Activated naive CD4-positive, alpha-beta T cell treated with Interleukin-2 at 50 U/mL for 16 hours (primary cell): ENCODE measurements around the gene HOXD8.

ENCODE experiments used
- DNase-seq: peaks from one replicate; pipeline ENCODE4 v3.0.0-alpha.2; 2020

HOXD8 gene

GRCh38 chr2:176147800-176148496, 18.4 kb downstream of the HOXD8 start:
- DNase-seq: no peak

DNA sequence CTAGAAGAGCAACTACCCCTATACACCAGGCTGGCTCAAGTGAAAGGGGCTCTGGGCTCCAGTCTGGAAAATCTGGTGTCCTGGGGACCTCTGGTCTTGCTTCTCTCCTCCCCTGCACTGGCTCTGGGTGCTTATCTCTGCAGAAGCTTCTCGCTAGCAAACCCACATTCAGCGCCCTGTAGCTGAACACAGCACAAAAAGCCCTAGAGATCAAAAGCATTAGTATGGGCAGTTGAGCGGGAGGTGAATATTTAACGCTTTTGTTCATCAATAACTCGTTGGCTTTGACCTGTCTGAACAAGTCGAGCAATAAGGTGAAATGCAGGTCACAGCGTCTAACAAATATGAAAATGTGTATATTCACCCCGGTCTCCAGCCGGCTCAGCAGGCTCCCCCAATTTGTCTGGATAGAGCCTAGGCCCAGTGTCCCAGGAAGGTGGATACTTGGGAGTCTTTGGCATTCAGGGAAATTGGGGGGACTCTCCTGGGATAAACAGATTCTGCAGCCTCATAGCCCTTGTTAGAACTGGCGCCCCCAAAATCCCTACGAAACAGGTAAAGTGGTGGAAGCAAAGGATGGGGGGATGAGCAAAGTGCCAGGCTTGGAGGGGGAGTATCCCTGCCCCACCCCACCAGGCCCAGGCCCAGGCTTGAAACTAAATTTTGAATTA, 19.4 kb downstream of the HOXD8 start:
- DNase-seq: no peak

- DNase-seq: no peak
These were observed 20.0 kb downstream of the HOXD8 start for GRCh38 chr2:176149481-176149938.

GRCh38 chr2:176149939-176150583, 20.6 kb downstream of the HOXD8 start:
- no peak for DNase-seq

DNA sequence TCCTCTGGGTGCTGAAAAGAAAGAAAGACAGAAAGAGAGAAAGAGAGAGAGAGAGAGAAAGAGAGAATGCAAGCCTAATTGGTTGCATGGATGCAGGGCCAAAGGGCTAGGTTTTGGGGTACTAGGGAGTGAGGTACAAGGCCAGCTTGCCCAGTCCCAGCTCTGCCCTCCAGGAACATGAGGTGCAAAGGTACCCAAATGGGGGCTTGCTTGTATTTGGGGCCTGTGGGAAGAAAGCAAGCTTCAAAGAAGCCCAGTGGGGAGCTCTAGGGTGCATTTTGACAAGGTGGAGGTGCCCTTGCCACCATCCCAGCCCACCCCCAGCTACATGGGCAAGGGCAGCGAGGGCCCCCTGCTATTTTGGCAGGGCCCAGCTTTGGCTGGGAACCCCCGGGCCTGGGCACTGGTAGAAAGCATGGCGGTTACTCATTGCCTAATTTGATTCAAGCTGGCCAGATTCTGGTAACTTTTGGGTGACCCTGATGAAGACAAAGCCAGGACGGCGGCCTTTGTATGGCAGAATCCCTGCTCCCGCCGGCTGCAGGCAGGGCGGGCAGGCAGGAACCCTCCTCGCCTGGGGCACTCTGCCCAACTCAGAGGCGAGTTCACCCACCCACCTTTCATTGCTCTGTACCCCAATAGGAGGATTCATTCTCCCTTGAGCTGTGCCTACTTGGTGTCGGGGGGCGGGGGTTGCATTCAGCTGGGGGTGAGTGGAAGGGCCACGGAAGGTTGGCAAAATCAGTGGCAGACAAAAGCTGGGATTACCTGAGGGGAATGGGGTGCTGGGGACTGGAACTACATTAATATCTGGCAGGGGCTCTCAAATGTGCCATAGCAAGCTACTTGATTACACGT, 21.3 kb downstream of the HOXD8 start:
- no peak for DNase-seq

- no peak for DNase-seq
These were observed 22.2 kb downstream of the HOXD8 start, which contains the start of gene HOXD4 for GRCh38 chr2:176151442-176152287. Gene HOXD4, plus strand, starts transcription at chr2:176151550. Its CDS starts 84 bp downstream, at chr2:176151634.

DNA sequence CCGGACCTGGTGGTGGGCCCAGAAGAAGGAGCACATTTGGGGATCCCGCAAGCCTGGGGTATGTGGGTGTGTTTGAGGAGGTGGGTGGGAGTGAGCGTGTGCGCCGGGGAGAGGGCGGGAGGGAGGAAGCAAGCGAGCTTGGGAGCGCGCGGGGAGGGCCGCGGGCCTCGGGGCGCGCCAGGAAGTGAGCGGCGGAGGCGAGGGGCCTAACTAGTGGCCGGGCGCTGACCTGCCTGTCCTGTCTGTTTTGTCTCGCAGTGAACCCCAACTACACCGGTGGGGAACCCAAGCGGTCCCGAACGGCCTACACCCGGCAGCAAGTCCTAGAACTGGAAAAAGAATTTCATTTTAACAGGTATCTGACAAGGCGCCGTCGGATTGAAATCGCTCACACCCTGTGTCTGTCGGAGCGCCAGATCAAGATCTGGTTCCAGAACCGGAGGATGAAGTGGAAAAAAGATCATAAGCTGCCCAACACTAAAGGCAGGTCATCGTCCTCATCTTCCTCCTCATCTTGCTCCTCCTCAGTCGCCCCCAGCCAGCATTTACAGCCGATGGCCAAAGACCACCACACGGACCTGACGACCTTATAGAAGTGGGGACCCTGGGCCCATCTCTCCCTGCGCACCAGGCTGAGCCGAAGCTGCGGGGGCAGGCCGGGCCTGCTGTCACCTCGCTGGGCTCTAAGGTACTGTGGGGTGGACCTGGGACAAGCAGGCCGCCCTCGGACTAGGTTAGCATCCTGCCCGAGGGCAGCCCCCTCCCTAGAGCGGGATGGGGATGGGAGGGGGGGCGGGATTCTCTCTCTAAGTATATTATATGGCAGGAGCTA, 23.1 kb downstream of the HOXD8 start:
- DNase-seq: no peak

DNA sequence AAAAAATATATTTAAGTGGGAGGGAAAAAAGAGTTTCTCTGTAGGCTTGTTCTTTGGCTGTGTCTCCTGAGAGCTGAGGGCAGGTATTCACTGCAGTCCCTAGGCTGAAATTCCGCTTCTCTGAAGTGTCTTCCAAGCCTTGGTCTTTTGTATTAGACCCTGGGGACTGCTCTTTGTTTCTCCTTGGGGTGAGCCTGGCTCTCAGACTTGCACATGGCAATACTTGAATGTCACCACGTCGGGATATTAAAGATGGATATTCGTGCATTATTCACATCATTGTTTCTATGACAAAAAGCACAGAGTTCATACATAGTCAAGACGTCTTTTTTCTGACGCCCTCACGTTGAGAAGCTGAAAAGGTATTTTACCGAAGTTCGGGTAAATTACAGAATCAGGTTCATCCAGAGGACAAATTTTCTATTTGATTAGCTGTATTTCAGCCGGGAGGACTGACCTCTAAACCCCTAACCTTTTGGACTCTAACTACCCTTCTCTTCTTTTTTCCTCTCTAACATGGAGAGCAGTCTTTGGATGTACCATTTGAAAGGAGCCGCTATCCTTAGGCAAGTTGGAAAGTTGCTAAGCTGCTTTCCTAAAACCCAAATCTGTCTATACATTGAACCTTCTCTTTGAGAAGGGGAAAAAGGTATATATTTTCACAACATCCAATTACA, 25.2 kb downstream of the HOXD8 start:
- DNase-seq: no peak

DNA sequence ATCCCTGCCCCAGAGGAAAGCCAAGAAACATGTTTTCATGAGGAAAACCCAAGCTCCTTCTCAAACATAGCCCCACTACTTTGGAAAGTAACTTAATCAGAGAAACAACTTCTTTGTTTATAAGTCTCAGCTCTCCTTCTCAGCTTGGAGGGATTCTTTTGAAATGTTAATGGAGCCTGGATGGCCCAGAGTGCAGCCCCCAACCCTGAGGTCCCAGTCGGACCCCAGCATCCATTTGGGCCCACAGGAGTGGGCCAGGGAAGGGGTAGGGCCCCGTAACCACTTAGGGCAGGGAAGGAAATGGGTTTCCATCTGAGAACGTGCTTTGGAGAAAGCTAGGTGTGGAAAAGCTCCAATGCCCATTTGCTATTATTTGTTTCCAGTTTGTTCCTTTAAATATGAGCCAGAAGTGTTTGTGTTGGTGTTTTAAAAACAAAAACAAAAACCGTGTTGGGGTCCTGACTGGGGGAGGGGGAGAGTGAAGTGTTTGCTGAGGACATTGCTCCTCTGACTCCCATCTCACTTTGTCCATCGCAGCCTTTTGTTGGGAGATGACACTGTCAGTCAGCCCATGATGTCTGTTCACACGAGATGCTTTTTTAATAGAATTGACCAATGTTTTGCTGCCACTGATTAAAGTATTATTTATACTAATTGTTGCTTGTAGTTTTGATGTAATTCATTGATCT, 26.0 kb downstream of the HOXD8 start:
- DNase-seq: no peak

DNA sequence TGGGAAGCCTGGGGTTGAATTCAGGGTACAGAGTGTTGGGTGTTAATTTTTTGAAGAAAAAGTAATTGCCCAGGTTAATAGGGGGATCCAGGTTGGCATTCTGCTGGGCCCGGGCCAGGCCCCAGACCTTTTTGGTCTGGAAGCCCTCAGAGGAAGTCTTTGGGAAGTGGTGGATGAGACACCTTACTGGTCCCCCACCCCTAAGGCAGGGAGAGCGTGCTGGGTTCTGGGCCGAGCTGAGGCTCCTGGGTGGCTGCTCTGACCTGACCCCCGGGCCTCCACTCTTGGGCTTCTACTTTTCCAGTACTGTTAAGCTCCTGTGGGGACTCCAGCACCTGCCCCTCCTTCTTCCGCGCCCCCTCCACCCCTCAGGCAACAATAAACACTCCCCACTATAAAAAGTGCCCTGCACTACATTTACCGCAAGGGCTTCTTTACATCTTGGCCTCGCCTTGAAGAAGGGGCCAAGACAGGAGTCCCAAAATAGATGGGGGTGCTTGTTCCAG, 26.8 kb downstream of the HOXD8 start:
- DNase-seq: no peak

DNA sequence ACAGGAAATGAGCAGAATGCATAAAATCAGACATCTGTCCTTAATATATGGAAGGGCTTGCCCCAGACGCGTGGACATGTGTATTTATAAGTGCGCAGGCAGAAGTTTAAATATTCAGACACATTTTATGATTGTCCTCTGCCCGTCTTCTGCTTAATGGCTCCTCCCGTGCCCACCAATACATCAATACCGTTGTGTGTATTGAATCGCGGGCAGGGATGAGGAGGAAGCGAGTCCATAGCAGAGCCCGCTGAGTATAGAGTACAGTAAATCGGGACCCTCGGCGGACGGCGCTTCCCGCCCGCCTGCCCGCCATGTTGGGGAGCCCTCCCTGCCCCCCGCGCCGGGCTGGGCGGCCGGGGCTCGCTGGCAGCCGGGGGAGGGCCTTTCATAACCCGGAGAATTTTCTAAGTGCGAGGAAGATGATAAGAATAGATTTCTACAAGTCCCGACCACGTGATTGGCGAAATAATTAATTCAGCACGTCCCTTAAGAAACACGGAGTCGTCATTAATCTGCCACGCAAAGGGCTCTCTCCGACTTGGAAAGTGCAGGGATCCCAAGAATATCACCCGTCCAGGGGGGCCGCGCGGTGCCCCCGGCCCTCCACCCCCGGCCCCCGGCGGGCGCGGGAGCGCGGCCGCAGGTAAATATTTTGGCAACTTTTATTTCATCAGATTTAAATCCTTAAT, 27.4 kb downstream of the HOXD8 start, which contains the start of gene HOXD3:
Gene HOXD3 (plus strand): TSS at position 501 of the 692 bp plus-strand sequence. CDS start 11,808 bp downstream, outside the sequence.
- DNase-seq: no peak

- DNase-seq: no peak
These were observed 28.1 kb downstream of the HOXD8 start for GRCh38 chr2:176157499-176158185.

DNA sequence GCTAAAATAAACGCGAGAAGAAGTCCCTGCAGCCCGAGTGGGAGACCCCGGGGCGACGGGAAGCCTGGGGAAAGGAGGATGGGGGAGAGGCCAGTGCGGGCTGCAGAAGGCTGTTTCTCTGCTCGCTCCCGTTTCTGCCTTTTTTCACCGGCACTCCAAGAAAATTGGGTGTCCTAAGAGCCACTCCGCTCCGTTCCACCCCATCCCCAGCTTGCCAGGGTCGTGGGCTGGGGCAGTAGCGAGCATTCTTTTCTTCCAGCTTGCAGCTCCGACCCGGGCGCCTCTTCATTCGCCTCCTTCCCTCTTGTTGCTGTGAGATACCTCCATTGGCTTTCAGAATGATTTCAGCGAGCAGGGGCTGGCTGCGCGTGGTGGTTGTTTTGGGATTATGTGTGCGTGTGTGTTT, 28.7 kb downstream of the HOXD8 start:
- no peak for DNase-seq

- DNase-seq: no peak
These were observed 29.6 kb downstream of the HOXD8 start for GRCh38 chr2:176158855-176159662.

DNA sequence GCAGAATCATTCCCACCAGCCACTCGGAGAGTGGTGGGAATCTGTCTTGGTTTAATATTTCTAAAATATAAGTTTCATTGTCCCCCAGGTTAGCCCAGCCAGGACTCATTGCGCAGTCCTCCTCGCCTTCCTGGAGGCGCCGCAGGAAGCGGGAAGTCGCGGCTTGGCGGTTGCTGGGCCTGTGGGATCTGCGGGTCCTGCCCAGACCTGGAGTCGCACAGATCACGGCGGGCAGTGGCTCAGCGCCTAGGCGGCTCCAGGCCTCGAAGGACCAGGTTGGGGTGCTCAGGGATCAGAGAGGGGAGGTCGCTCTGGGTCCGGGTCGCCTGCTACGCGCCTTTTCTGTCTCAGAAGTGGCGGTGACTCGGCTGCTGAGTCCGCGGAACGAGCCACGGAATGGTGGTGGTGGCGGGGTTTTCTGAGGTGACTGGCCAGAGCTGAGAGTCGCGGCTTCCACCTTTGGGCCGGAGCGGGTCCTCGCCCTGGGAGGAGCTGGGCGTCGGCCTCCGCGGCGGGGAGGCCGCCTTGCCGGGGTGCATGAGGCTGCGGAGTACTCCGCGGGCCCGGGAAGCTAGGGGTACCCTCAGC, 30.3 kb downstream of the HOXD8 start:
- DNase-seq: no peak

DNA sequence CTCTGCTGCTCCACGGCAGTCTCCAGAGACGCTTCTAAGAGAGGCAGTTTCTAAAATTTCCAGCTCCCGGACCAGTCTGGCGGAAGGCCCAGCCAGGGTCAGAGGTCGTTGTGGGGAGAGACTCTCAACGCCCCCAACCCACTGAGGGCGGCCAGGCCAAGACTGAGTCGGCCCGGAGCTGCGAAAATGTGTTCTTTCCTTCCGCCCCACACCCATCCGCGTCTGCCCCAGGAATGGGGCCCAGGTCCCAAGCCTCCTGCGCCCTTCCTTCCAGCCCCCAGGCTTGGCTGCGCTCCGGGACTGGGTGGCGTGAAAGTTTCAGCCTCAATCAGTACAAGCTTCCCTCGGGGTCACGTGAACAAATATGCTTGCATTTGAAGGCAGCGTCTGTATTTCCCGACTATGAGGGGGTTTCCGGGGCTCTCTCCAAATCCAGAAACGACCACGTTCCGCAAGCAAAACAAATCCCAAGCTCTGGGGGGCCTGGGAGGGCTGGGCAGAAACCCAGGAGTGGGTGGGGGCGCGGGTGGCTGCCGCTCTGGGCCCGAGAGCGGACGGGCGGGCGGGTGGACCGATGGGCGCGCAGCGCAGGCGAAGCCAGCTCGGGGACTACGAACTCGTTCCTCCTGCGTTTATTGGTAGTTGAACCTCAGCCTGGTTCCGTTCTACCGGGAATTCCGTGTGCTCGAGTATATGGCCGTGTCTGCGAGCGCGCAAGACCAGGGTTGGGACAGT, 30.9 kb downstream of the HOXD8 start:
- DNase-seq: no peak
